Endothelial cell of umbilical vein (primary cell): ENCODE data around the gene KLF13.

Experiments
- CTCF ChIP-seq, 2 donors: IDR thresholded peaks; 1 replicate in 1 of 2; 2 replicates in 1 of 2; pipeline ENCODE4 v1.5.1; 2011; ENCODE audit warnings: low read length in 2 of 2, mild to moderate bottlenecking in 2 of 2, moderate library complexity in 2 of 2, control low read depth in 1 of 2, inconsistent platforms in 1 of 2, low read depth in 1 of 2; ENCODE audit not compliant: insufficient read depth in 1 of 2; ENCODE audit errors: extremely low read depth in 1 of 2
- POLR2AphosphoS5 ChIP-seq: IDR thresholded peaks from 2 replicates; pipeline ENCODE4 v1.6.1; 2012; ENCODE audit warnings: low read depth, mild to moderate bottlenecking, control low read depth, low read length, moderate library complexity; ENCODE audit not compliant: insufficient read depth
- TF ChIP-seq, protein P1 (sequence below): IDR thresholded peaks from 2 replicates; pipeline ENCODE4 v1.6.1; 2011; ENCODE audit not compliant: insufficient read depth, insufficient read length

DNA sequence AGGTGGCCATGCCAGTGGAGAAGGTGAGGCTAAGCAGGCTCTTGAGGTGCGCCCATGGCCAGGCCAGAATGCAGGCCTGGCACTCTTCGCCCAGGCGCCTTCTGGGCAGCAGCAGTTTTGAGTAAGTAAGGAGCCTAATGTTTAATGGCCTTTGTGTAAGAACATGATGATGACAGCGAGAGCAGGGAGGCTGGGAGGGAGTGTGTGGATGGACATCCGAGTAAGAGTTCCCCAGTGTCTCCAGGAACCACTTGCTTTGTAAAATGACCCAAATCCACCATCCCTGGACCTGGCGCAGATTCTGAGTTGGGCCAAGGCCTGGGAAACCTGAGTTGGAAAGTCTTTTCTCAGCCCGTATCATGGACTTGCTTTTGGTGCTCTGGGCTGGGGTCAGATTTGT, 24.1 kb downstream of the KLF13 start:
- TF ChIP-seq CTCF (IDR thresholded peaks at IDR 0.05; ENCODE audit: extremely low read depth in 1 of 2, insufficient read depth in 1 of 2, low read depth in 1 of 2, low read length in 2 of 2) (no peak), POLR2AphosphoS5 (no peak)
- TF ChIP-seq, protein P1, sequence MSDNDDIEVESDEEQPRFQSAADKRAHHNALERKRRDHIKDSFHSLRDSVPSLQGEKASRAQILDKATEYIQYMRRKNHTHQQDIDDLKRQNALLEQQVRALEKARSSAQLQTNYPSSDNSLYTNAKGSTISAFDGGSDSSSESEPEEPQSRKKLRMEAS, result no peak
